Effector memory CD4-positive, alpha-beta T cell (primary cell): ENCODE data around the gene HOMER2.

Experiments used
- DNase-seq, 3 donors: peaks; one replicate each; pipeline ENCODE4 v3.0.0-alpha.2; 2020
- H3K27ac ChIP-seq: 2 replicates; pipeline ENCODE4 v1.7.0; 2013; ENCODE audit warnings: mild to moderate bottlenecking, low read length, moderate library complexity; ENCODE audit not compliant: insufficient read depth, poor library complexity, severe bottlenecking
- H3K27me3 ChIP-seq: replicated peaks from 2 replicates; pipeline ENCODE4 v1.7.0; 2013; ENCODE audit warnings: mild to moderate bottlenecking, low read length; ENCODE audit not compliant: insufficient read depth, control insufficient read depth, poor library complexity, severe bottlenecking
- H3K36me3 ChIP-seq: 2 replicates; pipeline ENCODE4 v1.7.0; 2013; ENCODE audit warnings: mild to moderate bottlenecking, low read length, moderate library complexity; ENCODE audit not compliant: control insufficient read depth, insufficient read depth
- H3K4me1 ChIP-seq: 2 replicates; pipeline ENCODE4 v1.7.0; 2013; ENCODE audit warnings: low read length, mild to moderate bottlenecking; ENCODE audit not compliant: control insufficient read depth, insufficient read depth, poor library complexity, severe bottlenecking
- H3K4me3 ChIP-seq: 2 replicates; pipeline ENCODE4 v1.7.0; 2013; ENCODE audit warnings: low read length, low read depth, mild to moderate bottlenecking; ENCODE audit not compliant: insufficient read depth, poor library complexity, severe bottlenecking
- H3K9me3 ChIP-seq: 2 replicates; pipeline ENCODE4 v1.7.0; 2013; ENCODE audit warnings: mild to moderate bottlenecking, low read length, moderate library complexity; ENCODE audit not compliant: control insufficient read depth

HOMER2 gene

DNA sequence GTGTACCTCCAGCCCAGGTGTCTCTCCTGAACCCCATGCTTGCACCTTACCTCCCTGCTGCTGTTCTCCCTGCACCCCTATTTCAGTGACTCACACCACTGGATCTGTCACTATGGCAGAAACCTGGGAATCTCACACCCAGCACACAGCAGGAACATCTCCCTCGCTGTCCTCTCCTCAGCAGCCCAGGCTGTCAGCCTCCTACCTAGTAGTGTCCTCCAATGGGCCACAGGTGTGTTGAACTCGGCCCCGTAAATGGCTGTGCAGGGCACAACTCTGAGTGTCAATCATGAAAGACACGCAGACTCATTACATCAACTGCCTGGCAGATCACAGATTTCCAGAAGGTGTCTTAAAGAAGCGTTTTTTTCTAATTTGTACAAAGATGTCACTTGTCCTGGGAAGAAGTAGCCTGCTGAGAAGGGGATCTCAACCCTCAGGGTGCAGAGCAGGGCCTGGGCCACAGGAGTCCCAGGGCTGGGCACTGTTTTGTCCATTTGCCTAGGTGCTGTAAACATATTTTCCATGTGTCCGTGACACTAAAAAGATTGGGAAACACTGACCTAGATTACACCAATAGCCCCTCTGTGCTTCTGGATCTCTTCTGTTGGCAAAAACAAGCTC is 33.8 kb downstream of the HOMER2 start:
- Histone ChIP-seq H3K27ac (no peak overlapping the region), H3K4me1 (no peaks in the 10 kb centered on the region), H3K9me3 (no peaks in the 10 kb centered on the region), H3K4me3 (no peak overlapping the region), H3K36me3 (no peaks in the 10 kb centered on the region), H3K27me3 (no peaks in the 10 kb centered on the region)
- no peak for DNase-seq

DNA sequence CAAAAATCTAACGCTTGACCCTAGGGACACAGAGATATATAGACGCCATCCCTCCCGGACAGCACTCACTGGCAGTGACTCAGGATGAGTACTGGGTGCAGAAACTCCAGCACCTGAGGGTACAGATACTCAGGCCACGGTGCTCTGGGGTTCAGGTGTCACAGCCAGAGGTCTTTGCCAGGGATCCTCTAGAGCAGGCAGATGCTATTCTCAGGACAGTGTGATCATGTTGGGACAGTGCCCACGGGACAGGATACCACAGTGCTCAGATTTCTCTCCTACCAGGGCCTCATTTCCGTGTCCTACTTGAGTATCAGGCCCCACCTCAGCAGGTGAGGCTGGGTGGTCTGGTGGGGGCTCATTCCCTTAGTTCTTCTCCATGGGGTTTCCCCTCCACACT is 34.4 kb downstream of the HOMER2 start:
- Histone ChIP-seq H3K4me1 (no peaks in the 10 kb centered on the region), H3K4me3 (no peak overlapping the region), H3K27me3 (no peaks in the 10 kb centered on the region), H3K36me3 (no peaks in the 10 kb centered on the region), H3K27ac (no peak overlapping the region), H3K9me3 (no peaks in the 10 kb centered on the region)
- no peak for DNase-seq

DNA sequence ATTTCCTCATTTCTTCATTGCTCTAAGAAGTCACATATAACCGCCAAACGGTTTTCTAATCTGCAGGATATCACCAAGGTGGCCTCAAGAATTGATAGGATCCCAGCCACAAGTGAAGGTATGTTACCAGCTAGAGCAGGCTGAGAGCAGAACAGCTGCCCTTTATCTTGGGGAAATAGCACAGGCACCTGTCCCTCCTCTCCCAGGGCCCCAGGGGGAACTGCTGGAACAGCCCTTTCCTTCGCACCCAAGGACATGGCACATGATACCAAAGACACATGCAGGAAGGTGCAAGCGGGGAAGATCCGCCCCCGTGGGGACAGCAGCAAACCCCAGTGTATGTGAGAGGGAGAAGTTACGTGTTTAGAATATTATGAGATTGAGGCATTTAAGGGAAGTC is 35.3 kb downstream of the HOMER2 start:
- Histone ChIP-seq H3K27ac (no peak overlapping the region), H3K4me1 (no peaks in the 10 kb centered on the region), H3K27me3 (no peaks in the 10 kb centered on the region), H3K4me3 (no peak overlapping the region), H3K9me3 (no peaks in the 10 kb centered on the region), H3K36me3 (no peaks in the 10 kb centered on the region)
- DNase-seq = no peak

DNA sequence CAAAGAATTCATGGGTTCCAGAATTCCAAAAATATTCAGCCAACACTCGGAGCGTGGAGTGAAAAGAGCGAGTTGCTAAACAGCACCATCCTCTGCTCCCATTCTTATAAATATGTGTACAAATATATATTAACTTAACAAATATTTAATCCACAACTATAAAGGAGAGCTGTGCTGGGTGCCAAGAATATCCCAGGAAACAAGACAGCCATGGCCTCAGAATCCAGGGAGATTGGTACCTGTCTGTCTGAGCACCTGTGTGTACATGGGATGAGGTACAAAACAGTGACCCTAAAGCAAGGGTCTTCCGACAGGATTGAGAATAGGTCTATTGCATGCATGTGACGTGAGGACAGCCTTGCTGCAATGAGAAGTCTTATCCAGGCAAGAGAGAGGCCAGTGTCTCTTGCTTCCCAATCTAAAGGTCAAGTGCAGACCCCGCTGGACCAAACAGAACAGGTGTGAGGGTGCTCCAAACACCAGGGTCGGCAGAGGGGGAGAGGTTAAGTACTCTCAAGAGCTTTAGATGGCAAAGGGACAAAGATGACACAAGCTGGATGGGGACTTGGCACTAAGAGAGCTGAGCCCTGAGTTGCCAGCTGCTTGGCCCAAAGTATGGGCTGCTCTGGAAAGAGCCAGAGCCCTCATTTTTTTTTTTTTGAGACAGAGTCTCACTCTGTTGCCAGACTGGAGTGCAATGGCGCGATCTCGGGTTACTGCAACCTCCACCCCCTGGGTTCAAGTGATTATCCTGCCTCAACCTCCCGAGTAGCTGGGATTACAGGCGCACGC is 36.2 kb downstream of the HOMER2 start:
- no peaks in the 10 kb centered on the region for H3K36me3 ChIP-seq
- DNase-seq = no peak
- H3K27ac ChIP-seq = no peak overlapping the region
- H3K4me1 ChIP-seq = no peaks in the 10 kb centered on the region
- no peaks in the 10 kb centered on the region for H3K27me3 ChIP-seq
- no peak overlapping the region for H3K4me3 ChIP-seq
- H3K9me3 ChIP-seq = no peaks in the 10 kb centered on the region

DNA sequence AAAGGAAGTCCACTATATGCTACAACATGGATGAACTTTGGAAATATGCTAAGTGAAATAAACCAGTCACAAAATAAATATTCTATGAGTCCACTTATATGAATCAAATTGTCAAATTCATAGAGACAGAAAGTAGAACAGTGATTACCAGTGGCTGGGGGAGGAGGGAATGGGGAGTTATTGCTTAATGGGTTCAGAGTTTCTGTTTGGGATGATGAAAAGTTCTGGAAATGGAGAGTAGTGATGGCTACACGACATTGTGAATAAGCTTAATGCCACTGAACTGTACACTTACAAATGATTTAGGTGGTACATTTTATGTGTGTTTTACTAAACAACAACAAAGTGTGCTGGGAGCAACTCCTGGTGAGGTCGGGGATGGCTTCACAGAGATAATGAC is 38.1 kb downstream of the HOMER2 start:
- Histone ChIP-seq H3K27ac (no peak overlapping the region), H3K27me3 (no peaks in the 10 kb centered on the region), H3K4me1 (no peaks in the 10 kb centered on the region), H3K36me3 (no peaks in the 10 kb centered on the region), H3K9me3 (no peaks in the 10 kb centered on the region), H3K4me3 (no peak overlapping the region)
- no peak for DNase-seq

DNA sequence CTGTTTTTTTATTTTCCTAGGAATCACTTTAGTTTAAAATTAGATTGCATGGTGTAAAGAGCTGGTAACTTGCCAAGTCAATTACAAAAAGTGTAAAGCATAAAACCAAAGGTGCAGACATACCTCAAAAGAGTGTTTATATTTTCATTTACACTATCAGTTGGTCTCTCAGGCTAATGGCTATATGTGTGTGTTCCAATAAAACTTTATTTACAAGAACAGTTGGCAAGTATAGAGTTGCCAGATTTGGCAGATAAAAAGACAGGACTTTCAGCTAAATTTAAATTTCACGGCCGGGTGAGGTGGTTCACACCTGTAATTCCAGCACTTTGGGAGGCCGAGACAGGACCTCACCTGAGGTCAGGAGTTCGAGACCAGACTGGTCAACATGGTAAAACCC is 41.1 kb downstream of the HOMER2 start:
- H3K27me3 ChIP-seq = no peaks in the 10 kb centered on the region
- H3K36me3 ChIP-seq = no peaks in the 10 kb centered on the region
- H3K4me1 ChIP-seq = no peaks in the 10 kb centered on the region
- H3K9me3 ChIP-seq = no peaks in the 10 kb centered on the region
- H3K4me3 ChIP-seq = no peak overlapping the region
- no peak for DNase-seq
- no peak overlapping the region for H3K27ac ChIP-seq

DNA sequence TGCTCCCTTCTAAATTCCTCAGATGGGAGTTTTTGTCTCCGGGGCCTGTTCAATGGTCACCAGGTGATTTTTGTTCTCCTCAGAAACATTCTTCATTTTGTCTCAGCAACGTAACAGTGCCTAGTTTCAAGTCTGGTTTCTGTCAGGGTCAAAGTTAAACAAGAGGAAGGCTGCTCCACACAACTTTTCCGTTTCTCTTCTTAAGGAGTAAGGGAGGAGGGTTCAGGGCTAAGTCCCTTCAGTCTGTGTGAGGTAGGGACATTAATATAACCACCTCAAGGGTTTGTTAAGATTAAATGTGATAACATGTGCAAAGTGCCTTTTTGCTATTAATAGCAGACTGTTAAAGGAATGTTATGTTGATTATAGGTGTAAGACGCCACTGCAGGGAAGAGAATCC is 41.8 kb downstream of the HOMER2 start:
- H3K36me3 ChIP-seq = no peaks in the 10 kb centered on the region

DNA sequence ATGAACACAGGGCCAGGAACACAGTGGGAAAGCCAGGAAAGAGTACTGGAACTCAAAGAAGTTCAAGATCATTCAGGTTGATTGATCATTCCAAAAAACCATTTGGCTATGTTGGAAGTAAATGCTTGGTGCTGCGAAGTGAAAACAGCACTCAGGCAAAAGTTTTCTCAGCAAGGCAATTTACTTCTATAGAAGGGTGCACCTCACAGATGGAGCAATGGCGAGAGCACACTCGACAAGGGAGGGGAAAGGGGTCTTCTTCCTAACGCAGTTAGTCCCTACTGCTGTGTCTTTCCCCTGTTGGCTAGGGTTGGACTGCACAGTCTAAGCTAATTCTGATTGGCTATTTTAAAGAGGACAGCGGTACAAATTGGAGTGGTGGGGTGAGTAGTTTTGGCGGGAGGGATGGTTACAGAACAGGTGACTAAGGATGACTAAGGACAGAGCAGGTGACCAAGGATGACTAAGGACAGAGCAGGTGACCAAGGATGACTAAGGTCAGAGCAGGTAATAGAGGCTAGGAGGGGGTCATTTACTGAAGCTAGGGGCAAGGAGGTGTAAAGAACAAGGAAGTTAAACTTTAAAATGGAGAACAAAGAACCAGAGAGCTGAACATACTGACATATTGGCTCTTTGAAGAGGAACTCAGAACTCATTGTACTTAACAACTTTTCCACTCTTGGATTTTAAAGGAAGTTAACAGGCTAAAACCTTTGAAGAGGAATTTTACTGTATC is 43.3 kb downstream of the HOMER2 start:
- no peaks in the 10 kb centered on the region for H3K4me1 ChIP-seq
- DNase-seq = no peak

More for the DNA sequence above, 41.8 kb downstream of the HOMER2 start:
- Histone ChIP-seq H3K27ac (no peak overlapping the region), H3K4me1 (no peaks in the 10 kb centered on the region), H3K4me3 (no peak overlapping the region), H3K9me3 (no peaks in the 10 kb centered on the region), H3K27me3 (no peaks in the 10 kb centered on the region)
- DNase-seq = no peak

DNA sequence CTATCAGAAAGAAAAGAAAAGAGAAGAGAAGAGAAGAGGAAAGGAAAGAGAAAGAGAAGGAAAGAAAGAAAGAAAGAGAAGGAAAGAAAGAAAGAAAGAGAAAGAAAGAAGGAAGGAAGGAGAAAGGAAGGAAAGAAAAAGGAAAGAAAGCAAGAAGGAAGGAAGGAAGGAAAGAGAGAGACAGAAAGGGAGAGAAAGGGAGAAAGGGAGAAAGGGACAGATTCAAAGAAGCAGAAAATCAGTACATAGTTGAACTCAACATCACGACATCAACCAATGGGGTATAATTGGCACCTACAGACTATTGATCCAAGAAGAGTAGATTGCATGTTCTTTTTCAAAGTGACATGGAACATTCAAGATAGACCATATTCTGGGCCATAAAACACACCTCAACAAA is 45.2 kb downstream of the HOMER2 start:
- Histone ChIP-seq H3K9me3 (no peaks in the 10 kb centered on the region), H3K4me1 (no peaks in the 10 kb centered on the region), H3K36me3 (no peaks in the 10 kb centered on the region), H3K4me3 (no peak overlapping the region), H3K27me3 (no peaks in the 10 kb centered on the region), H3K27ac (no peak overlapping the region)
- no peak for DNase-seq

More for the DNA sequence above, 43.3 kb downstream of the HOMER2 start:
- Histone ChIP-seq H3K9me3 (no peaks in the 10 kb centered on the region), H3K4me3 (no peak overlapping the region), H3K36me3 (no peaks in the 10 kb centered on the region), H3K27me3 (no peaks in the 10 kb centered on the region), H3K27ac (no peak overlapping the region)

DNA sequence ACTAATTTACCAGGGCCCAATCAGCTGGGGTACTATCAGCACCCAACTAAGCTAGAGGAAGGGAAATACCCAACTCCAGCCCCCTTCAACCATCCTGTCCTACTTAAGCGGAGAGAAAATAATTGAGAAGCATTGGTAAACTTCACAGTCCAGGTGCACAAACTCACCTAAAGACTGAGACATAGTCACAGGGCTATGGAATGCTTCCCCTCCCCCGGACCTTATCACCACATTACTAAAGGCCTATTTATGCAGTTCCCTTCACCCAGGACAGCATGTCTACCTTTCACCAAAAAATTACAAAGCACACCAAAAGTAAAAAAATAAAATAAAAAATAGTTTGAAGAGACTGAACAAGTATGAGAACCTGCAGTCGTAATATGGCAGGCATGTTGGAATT is 47.9 kb downstream of the HOMER2 start:
- Histone ChIP-seq H3K4me3 (no peak overlapping the region), H3K36me3 (no peaks in the 10 kb centered on the region), H3K27me3 (no peaks in the 10 kb centered on the region), H3K4me1 (no peaks in the 10 kb centered on the region), H3K9me3 (no peaks in the 10 kb centered on the region), H3K27ac (no peak overlapping the region)
- DNase-seq = no peak
